COLO668 (cell line): ENCODE results near the gene CSNK1G3.
A peak's percentile ranks its signal among the peaks of the same experiment; 100 is the strongest.

Source experiments
- DNase-seq: peaks from one replicate; lab custom pipeline; 2025; ENCODE audit not compliant: unreplicated experiment; lab: John Stamatoyannopoulos, UW

The CSNK1G3 gene

DNA sequence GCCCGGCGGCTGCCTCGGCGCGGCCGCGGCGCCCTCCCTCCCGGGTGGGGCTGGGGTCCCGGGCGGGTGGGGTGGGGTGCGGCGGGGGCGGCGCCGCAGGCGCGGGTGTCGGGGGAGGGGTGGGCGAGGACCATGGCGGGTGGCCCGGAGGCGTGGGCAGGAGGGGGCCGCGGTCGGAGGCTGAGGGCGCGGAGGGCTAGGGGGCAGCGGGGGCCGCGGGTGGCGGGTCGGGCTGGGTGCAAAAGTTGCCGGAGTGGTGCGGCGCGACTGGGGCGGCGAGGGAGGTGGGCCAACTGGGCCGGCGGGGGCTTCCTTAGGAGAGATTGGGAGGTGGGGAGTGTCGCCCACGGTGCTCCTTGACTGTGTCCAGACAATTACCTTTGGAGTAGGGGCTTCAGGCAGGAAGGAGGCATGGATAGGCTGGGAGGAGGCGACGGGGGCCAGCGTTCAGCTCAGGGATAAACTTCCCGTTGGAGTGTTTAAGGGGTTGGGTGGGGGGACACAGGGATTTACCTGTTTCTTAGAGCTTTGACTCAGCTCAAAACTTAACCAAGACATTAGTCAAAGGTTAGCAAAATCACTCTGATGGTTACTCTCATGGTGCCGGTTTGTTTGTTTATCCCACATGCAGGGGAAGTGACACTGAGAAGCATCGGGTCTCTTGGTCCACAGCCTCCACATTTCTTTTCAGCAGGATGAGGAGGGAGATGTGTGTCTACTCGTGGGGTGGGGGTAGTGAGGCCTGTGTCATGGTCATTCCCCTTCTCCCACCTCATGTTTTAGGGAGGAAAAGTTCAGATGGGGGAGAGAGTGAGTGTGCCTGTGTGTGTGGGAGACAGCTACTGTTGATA is 859 bp downstream of the CSNK1G3 start:
- DNase-seq = peak; percentile 35

DNA sequence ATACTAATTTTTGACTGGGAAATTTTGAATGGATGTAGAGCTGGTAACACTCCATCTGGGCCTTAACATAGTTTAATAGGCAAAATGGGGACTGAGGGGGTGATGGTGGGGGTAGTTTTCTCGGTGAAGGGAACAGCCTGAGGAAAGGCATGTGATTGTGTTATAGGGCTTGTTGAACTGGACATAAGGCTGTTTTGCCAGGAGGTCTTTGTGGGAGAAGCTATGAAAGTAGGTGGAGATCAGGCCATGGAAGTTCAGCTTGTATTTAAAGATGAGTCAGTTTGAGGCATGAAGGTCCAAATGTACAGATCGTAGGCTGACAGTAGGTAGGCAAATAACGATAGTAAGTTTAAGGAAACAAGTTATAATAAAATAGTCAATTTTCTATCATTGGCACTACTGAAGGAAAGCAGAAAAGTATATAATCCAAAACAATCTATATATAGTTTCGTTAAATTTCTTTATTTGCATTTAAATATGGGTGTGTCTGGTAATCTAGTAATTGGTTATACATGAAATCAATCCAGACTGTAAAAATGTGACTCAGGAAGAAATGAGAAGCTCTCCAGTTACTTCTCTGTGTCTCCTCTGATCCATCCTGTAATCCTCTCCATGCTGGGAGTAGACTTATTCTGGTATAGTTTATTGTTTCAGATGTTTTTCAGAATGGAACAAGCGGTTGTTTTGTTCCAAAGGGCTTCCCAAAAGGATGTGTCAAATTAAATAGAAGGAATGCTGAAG is 2.8 kb downstream of the CSNK1G3 start:
- DNase-seq = no peak

DNA sequence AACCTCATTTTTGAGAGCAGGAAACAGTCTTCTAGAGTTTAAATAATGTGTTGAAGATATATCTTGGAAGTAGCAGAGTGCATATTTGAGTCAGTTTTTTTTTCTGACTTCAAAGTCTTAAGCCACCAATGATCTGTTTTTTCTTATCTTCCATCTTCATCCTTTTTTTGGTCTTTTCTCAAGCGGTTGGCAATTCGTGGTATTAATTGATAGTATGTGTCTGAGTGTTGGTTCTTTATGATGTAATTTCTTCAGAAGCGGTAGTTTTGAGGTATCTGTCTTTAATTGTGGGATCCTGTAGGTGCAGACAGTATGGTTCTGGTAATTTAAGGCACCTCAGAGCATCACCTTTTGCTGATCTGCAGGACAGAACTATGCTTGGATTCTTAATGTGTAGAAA is 3.9 kb downstream of the CSNK1G3 start:
- DNase-seq = no peak

DNA sequence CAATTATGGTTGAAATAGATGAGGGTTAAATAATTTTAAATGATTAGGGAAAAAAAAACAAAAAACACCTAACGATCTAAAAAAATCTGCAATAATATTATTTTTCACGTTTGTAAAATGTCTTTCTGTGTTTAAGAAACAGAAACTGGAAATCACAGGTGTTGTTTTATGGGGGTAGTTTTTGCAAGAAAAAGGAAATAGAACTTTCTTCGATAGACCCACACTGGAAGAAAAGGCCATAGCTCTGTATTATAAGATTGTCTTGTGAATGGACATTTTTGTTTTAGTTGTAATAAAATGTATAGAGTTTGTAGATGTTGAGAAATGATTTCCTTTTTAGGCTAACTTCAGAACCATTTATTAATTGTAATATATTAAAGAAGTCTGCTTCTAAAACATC is 5.5 kb downstream of the CSNK1G3 start:
- no peak for DNase-seq

DNA sequence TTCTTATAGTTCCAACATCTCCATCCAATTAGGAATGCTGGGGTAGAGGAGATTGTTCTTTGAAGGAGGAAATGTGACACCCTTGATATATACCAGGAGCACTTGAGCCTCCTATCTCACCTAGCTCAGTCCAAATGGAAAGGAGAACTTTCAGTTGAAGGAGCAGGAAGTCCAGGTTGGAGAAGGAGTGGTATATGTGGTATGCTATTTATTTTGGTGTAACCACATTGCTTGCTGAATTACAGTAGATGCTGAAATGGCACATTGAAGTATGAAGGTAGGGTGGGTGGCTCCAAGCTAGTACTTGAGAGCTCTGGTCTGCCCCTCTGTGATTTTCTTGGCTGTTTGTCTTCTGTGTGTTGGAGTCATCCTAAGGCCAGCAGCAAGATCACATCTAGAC is 6.1 kb downstream of the CSNK1G3 start:
- DNase-seq = no peak

DNA sequence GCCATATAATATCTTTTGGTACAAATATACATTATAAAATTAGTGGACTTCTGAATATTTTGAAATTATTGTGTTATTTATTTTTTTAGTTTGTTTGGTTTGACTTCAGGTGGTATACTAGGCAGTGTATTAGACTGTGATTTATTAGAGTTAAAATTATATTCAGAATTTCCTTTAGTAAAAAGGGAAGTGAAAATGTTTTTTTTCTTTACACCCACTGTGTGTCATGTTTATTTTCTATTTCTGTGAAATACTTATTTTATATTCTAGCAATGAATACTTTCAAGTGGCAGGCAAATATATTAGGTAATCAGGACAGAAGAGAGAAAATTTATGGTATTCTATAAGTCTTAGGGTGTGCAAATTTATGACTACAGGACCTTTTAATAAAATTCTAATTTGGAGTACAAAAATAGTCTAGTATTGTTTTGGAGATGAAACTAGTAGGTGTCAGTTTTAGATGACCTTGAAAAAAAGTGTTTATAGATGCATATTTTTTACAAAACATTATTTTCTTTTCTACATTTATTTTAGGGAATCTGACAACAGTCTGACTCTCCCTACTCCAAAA is 8.8 kb downstream of the CSNK1G3 start:
- no peak for DNase-seq

DNA sequence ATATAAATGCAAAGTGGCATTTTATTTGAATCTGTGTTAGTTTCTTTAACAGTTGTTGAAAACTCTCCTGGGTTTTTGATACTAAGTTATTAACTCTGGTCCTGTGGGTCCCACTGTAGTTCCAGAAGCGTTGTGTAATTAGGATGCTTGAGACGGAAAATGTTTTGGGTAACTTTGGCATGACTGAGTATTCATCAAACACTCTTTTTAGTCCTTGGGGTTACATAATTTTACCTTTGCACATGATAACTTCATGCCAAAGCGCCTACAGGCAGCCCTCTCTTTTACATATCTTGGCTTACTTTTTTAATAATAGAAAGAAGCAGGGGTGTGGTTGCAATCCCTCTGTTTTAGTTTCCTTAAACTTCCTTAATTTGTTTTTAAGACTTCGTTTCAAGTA is 12.2 kb downstream of the CSNK1G3 start:
- DNase-seq = no peak

DNA sequence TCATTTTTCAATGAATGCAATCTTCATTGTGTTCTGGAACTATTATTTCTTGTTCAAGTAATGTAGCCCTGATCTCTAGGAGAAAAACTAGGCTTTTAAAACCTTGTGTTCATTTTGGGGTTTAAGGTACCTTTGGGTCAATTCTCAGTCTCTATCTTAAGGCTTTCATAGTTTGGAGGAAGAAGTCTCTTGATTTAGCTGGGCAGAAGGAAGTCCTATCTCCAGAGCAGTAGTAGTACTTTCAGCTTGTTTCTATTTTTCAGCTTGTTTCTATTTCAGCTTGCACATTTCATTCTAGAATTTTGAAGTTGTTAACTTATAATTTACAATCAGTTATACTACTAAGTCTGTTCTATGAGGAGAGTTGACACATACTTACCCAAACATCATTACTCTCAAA is 15.2 kb downstream of the CSNK1G3 start:
- DNase-seq = no peak

DNA sequence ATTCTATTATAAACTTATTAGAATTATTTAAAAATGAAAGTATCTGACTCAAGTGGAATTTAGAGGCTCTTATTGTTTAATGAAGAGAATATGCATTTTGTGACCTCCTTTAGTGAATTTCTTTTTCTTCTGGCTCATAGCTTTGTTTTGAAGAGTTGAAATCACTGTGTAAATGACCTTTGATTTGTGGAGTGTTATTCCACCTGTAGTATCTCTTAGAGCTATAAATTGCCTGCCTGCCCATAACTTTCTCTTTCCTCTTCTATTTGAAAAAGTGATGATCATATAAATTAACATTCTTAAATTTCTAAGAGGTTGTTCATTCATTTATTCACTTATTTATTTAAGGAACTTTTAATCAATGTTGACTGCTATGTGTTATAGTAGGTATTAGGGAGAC is 16.1 kb downstream of the CSNK1G3 start:
- DNase-seq = no peak

DNA sequence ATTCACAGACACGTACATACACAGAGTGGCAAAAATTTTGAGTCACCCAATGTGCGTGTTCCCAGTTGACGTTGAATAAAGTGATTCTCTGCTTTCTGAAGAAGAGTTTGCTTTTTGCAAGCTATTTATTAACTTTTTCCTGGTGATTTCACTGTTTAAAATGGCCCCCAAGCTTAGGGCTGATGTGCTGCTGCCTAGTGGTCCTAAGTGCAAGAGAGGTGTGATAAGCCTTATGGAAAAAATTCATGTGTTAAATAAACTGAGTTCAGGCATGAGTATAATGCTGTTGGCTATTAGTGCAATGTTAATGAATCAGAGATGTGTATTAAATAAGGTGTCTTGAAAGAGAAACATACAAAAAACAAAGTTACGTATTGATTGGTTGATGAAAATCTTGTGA is 16.9 kb downstream of the CSNK1G3 start:
- DNase-seq = no peak

DNA sequence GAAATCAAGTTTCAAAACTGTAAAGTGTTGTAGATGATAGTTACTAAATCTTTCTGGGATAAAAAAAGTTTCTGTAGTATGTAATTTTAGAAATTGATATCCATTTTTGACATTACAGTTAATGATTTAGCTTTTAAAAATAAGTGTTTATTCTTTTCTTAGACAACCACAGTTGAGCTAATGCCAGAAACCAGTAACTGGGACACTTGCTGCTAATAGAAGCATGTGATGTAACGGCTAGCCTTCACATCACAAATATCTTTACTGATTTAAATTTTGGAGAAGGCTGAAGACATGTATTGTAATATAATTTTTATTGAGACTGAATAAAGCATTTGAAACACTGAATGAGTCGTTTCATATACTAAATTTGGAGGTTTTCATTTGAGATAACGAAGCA is 18.8 kb downstream of the CSNK1G3 start:
- no peak for DNase-seq

DNA sequence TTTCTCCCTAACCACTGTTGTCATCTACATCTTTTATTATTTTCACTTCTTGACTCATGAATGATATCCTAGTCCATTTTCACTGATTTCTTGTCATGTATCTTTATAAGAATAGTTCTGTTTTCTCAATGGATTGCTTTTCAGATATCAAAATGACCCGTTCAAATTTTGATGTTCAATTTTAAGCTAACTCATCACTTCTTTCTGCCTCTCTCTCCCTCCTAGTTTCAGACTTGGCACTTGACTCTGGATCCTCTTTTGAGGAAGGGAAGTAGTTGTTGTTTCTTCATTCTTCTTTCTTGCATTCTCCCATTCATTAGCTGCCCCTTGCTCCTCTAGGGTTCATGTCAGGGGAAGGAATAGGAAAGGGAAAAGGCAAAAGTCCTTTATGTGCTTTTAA is 23.7 kb downstream of the CSNK1G3 start:
- no peak for DNase-seq

DNA sequence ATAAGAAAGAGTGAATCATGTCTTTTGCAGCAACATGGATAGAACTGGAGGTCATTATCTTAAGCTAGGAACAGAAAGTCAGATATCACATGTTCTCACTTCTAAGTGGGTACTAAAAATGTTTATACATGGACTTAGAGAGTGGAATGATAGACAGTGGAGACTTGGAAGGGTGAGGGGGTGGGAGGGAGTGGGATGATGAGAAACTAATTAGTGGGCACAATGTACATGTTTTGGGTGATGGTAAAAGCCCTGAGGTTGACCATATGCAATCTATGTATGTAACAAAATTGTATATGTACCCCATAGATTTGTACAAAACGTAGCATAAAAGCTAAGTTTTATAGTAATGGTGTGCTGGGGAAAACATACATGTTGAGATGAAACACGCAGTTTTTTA is 25.3 kb downstream of the CSNK1G3 start:
- DNase-seq = no peak

DNA sequence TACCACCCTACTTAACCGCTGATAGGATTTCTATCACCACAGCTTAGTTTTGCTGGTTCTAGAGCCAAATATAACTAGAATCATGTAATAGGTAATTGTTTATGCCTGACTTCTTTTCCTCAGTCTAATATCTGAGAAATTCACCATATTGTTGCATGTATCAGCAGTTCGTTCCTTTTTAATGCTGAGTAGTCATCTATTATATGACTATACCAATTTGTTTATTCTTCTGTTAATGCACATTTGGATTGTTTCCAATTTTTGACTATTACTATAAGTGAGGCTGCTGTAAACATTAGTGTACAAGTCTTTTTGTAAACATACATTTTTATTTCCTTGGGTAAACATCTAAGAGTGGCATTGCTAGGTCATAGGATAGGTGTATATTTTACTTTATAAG is 25.9 kb downstream of the CSNK1G3 start:
- no peak for DNase-seq

DNA sequence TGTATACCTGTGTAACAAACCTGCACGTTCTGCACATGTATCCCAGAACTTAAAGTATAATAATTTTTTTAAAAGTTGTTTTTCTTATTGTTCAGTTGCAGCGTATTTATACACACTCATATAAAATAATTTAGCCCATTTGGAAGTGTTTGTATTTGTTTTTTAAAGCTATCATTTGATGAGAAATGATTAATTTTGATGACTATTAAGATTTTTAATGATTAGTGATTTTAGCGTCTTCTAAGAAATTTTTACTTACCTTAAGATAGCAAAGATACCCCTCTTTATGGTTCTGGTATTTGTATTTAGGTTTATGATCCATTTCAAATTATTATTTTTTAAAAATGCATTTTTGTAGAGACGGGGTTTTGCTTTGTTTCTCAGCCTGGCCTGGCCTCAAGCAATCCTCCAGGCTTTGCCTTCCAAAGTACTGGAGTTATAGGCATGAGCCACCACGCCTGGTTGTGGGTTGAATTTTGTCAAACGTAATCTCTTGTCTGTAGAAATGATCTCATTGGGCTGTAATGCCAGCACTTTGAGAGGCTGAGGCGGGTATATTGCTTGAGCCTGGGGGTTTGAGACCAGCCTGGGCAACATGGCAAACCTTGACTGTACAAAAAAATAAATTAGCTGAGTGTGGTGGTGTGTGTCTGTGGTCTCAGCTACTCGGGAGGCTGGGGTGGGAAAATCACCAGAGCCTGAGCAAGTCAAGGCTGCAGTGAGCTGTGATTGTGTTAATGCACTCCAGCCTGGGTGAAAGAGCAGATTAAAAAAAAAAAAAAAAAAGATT is 26.9 kb downstream of the CSNK1G3 start:
- no peak for DNase-seq

DNA sequence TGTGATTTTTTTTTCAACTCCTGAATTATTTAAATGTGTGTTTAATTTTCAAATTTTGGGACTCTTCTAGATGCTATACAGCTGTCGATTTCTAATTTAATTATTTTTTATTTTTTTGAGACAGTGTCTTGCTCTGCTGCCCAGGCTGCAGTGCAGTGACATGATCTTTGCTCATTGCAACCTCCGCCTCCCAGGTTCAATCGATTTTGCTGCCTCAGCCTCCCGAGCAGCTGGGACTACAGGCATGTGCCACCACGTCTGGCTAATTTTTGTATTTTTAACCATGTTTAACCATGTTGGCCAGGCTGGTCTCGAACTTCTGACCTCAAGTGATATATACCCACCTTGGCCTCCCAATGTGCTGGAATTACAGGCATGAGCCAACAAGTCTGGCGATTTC is 28.6 kb downstream of the CSNK1G3 start:
- DNase-seq = no peak

DNA sequence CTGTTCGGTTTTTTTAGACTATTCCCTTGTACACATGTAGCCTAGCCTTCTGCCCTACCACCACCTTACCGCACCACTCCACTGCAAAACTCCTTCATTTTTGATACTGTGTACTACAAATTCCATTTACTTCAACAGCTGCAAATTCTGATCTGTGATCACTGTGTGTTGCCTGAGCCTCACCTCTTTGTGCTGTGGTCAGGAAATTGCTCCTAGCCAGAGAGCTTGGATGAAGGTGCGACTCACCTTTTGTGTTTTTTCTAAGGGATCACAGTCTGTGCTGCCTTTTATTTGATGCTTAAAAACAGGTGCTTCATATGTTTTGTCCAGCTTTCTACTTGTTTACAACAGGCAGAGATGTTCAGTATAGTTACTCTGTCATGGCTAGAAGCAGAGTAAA is 31.5 kb downstream of the CSNK1G3 start:
- DNase-seq = peak; percentile 13

DNA sequence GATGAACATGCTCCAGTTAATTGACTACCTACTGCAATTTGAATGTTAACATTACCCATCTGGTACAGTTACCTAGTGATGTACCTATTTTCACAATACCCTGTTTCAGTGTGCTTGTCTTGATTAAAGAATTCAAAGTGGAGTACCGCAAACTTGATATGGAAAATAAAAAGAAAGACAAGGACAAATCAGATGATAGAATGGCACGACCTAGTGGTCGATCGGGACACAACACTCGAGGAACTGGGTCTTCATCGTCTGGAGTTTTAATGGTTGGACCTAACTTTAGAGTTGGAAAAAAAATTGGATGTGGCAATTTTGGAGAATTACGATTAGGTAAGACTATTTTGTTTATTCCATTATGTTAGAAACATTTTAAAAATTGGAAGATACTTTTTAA is 33.5 kb downstream of the CSNK1G3 start:
- no peak for DNase-seq

DNA sequence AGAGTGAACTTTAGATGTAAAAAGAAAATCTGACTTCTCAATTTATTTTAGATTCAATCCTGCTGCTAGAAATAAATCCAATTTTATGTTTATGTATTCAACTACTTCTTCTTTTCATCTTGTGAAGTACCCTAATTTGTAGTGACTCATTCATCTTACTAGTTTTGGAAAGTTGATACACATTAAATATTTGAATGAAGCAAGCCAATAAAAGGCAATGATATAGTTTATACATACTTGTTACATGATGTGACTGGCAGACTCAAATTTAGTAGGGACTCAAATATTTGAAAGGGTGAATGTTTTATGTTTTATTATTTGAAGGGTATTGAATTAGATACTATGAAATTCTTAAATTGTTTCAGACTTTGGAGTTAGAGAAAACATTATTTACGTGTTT is 34.7 kb downstream of the CSNK1G3 start:
- DNase-seq = no peak

DNA sequence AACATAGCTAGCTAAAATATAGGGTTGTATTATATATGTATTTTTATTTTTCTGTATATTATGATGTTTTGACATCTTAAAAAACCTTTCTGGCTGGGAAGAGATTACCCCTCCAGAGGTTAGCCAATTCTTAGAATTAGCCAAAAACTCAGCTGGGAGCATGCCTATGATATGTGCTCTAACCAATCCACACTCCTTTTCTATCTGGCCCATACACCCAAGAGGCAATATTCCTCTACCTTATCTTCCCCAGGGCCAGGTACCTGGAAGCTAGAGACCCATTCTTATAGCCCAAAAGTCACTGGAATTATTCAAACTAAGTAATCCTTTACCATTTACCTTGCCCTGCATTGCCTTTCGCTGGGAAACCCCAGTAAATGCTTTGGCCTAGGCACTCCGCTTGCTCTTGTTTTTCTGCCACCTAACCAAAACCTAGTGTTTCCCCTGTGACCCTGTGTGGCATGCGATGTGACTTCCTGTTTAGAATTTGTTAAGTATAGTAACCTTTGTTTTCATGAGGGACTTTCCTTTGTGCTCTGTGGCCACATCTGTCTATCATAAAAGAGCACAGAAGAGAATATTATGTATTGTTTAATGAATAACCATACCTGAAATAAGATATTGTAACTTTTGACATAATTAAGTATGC is 37.4 kb downstream of the CSNK1G3 start:
- peak; percentile 14 for DNase-seq

DNA sequence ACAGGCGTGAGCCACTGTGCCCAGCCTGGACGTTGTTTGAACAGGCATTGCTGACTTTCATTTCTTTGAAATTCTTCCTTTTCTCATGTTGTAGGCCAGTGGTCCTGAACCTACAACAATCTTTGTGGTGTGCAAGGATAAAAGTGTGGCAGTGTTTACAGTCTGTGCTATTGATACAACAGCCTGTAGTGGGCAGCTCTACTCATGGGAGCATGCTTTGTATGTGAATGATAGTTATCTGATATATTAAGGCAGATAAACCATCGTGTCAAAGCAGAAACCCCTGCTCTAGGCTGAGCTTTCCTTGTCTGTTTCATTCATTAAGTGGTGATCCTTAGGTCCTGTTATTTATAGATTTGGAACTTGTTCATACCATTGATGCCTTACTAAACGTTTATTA is 42.6 kb downstream of the CSNK1G3 start:
- no peak for DNase-seq
